GM23338 (cell line): ENCODE results near the gene HIVEP3.

Experiments used
- CREB1 ChIP-seq: fragments of 250-450 bp; sonication (Bioruptor Pico); IDR thresholded peaks from 2 replicates; pipeline ENCODE4 v1.5.0; 2020; ENCODE audit warnings: low read depth, mild to moderate bottlenecking, moderate library complexity
- CTCF ChIP-seq, 2 experiments: fragments of 200-600 bp in 1 of 2; sonication (generic) in 1 of 2; conservative IDR thresholded peaks; 2 replicates each; pipeline versions ENCODE4 v1.5.1 to v1.6.1; 2016 to 2017; ENCODE audit warnings: antibody characterized with exemption in 2 of 2, low read depth in 2 of 2, mild to moderate bottlenecking in 2 of 2, moderate library complexity in 1 of 2
- ETS1 ChIP-seq: IDR thresholded peaks from 2 replicates; pipeline ENCODE4 v1.6.1; 2016; ENCODE audit warnings: antibody characterized with exemption
- EZH2 ChIP-seq: fragments of 200-600 bp; sonication (generic); IDR thresholded peaks from one replicate; pipeline ENCODE4 v1.8.0; 2017; ENCODE audit warnings: antibody characterized with exemption, mild to moderate bottlenecking, low read depth; ENCODE audit not compliant: unreplicated experiment
- EZH2phosphoT487 ChIP-seq: fragments of 200-600 bp; sonication (generic); IDR thresholded peaks from one replicate; pipeline ENCODE4 v1.8.1; 2018; ENCODE audit warnings: antibody characterized with exemption; ENCODE audit not compliant: unreplicated experiment
- JUNB ChIP-seq: IDR thresholded peaks from one replicate; pipeline ENCODE4 v1.6.1; 2016; ENCODE audit warnings: antibody characterized with exemption; ENCODE audit not compliant: unreplicated experiment
- NANOG ChIP-seq: IDR thresholded peaks from 2 replicates; pipeline ENCODE4 v1.6.1; 2016; ENCODE audit warnings: antibody characterized with exemption, borderline replicate concordance
- POLR2AphosphoS5 ChIP-seq: IDR thresholded peaks from 2 replicates; pipeline ENCODE4 v1.6.1; 2016; ENCODE audit warnings: antibody characterized with exemption, low read depth
- REST ChIP-seq: IDR thresholded peaks from one replicate; pipeline ENCODE4 v1.6.1; 2018; ENCODE audit warnings: antibody characterized with exemption; ENCODE audit not compliant: unreplicated experiment
- STAT1 ChIP-seq: IDR thresholded peaks from one replicate; pipeline ENCODE4 v1.6.1; 2016; ENCODE audit warnings: antibody characterized with exemption; ENCODE audit not compliant: unreplicated experiment
- ZNF114 ChIP-seq: fragments of 250-450 bp; sonication (Bioruptor Pico); IDR thresholded peaks from 2 replicates; pipeline ENCODE4 v1.5.0; 2020; ENCODE audit warnings: mild to moderate bottlenecking, moderate library complexity
- ZNF331 ChIP-seq: fragments of 250-450 bp; sonication (Bioruptor Pico); IDR thresholded peaks from 2 replicates; pipeline ENCODE4 v1.5.0; 2020; ENCODE audit warnings: low read depth, mild to moderate bottlenecking, moderate library complexity
- ZNF462 ChIP-seq: fragments of 250-450 bp; sonication (Bioruptor Pico); IDR thresholded peaks from 2 replicates; pipeline ENCODE4 v1.5.0; 2020; ENCODE audit warnings: mild to moderate bottlenecking, moderate library complexity

- no peak for TF ChIP-seq CTCF (conservative IDR thresholded peaks at IDR 0.05; ENCODE audit: low read depth in 2 of 2)
- no peak for TF ChIP-seq ZNF331 (CRISPR knock-in tag)
- no peak for TF ChIP-seq POLR2AphosphoS5
- no peak for TF ChIP-seq REST
- no peak for TF ChIP-seq ZNF462 (CRISPR knock-in tag)
- TF ChIP-seq EZH2 = no peak
- TF ChIP-seq EZH2phosphoT487 = no peak
- TF ChIP-seq CREB1 (CRISPR knock-in tag) = no peak
- no peak for TF ChIP-seq NANOG
- no peak for TF ChIP-seq JUNB
- no peak for TF ChIP-seq STAT1
- no peak for TF ChIP-seq ZNF114 (CRISPR knock-in tag)
- no peak for TF ChIP-seq ETS1
These were observed 144.9 kb downstream of the HIVEP3 start for GRCh38 chr1:41773842-41774241.
